Stimulated activated memory B cell treated with anti-CD40 and anti-IgM and Interleukin-4, amounts not matched to agents 10 μg/mL and 1 μg/mL and 100 μg/mL, for 72 hours (primary cell): ENCODE measurements around the gene C12orf54.
A peak's percentile ranks its signal among the peaks of the same experiment; 100 is the strongest.
"Not testable (repeated sequence)": the region's sequence is repeated elsewhere in the genome, so short reads cannot be mapped to it uniquely, and the experiment has no call there.

Experiments used
- ATAC-seq: fragments of 150-1000 bp; cut with Tn5 transposase; 2 replicates; pipeline ENCODE4 v1.10.0; 2021
- H3K27ac Mint-ChIP-seq: one replicate; pipeline ENCODE4 v1.8.0; 2022; ENCODE audit warnings: mild to moderate bottlenecking, mixed read lengths
- H3K27me3 Mint-ChIP-seq: one replicate; pipeline ENCODE4 v1.8.0; 2022; ENCODE audit warnings: mixed read lengths
- H3K36me3 Mint-ChIP-seq: one replicate; pipeline ENCODE4 v1.8.0; 2022; ENCODE audit warnings: mixed read lengths
- H3K4me1 Mint-ChIP-seq: one replicate; pipeline ENCODE4 v1.8.0; 2022; ENCODE audit warnings: mixed read lengths
- H3K4me3 Mint-ChIP-seq: one replicate; pipeline ENCODE4 v1.8.0; 2022; ENCODE audit warnings: mild to moderate bottlenecking, moderate library complexity, mixed read lengths
- H3K9me3 Mint-ChIP-seq: one replicate; pipeline ENCODE4 v1.8.0; 2022; ENCODE audit warnings: mixed read lengths

C12orf54 gene

GRCh38 chr12:48482930-48483329, 632 bp downstream of the C12orf54 start:
- no peaks in the 10 kb centered on the region for H3K36me3 Mint-ChIP-seq

GRCh38 chr12:48486261-48486660, 4.0 kb downstream of the C12orf54 start:
- H3K36me3 Mint-ChIP-seq = no peaks in the 10 kb centered on the region
- no peak for ATAC-seq
- H3K4me3 Mint-ChIP-seq = no peak overlapping the region
- H3K9me3 Mint-ChIP-seq = no peaks in the 10 kb centered on the region
- H3K27me3 Mint-ChIP-seq = peaks cover 27% of the 10 kb centered on the region
- H3K27ac Mint-ChIP-seq = no peak overlapping the region
- no peaks in the 10 kb centered on the region for H3K4me1 Mint-ChIP-seq

More at GRCh38 chr12:48482930-48483329, 632 bp downstream of the C12orf54 start:
- Mint-ChIP-seq H3K27ac (no peak overlapping the region), H3K4me3 (no peak overlapping the region), H3K4me1 (no peaks in the 10 kb centered on the region), H3K9me3 (no peaks in the 10 kb centered on the region), H3K27me3 (peaks cover 27% of the 10 kb centered on the region)
- ATAC-seq = no peak

- no peak for ATAC-seq
- no peaks in the 10 kb centered on the region for H3K9me3 Mint-ChIP-seq
- H3K27ac Mint-ChIP-seq = no peak overlapping the region
- H3K27me3 Mint-ChIP-seq = peaks cover 27% of the 10 kb centered on the region
- no peaks in the 10 kb centered on the region for H3K4me1 Mint-ChIP-seq
- H3K4me3 Mint-ChIP-seq = no peak overlapping the region
- no peaks in the 10 kb centered on the region for H3K36me3 Mint-ChIP-seq
Observed at GRCh38 chr12:48486679-48487078, 4.4 kb downstream of the C12orf54 start.

- H3K27me3 Mint-ChIP-seq = peaks cover 17% of the 10 kb centered on the region
- H3K4me1 Mint-ChIP-seq = no peaks in the 10 kb centered on the region
- peak; percentile 67 for ATAC-seq
- no peak overlapping the region for H3K4me3 Mint-ChIP-seq
- no peaks in the 10 kb centered on the region for H3K9me3 Mint-ChIP-seq
- H3K36me3 Mint-ChIP-seq = no peaks in the 10 kb centered on the region
- H3K27ac Mint-ChIP-seq = no peak overlapping the region
Observed at GRCh38 chr12:48489012-48489411, 6.7 kb downstream of the C12orf54 start.

- H3K4me1 Mint-ChIP-seq, H3K27ac Mint-ChIP-seq, H3K4me3 Mint-ChIP-seq, H3K36me3 Mint-ChIP-seq, H3K9me3 Mint-ChIP-seq, ATAC-seq: not testable (repeated sequence)
- peaks cover 16% of the 10 kb centered on the region for H3K27me3 Mint-ChIP-seq
Observed at GRCh38 chr12:48489456-48489855, 7.2 kb downstream of the C12orf54 start.

- not testable (repeated sequence) for ATAC-seq, H3K4me3 Mint-ChIP-seq, H3K36me3 Mint-ChIP-seq, H3K27ac Mint-ChIP-seq, H3K4me1 Mint-ChIP-seq, H3K9me3 Mint-ChIP-seq
- H3K27me3 Mint-ChIP-seq = peaks cover 15% of the 10 kb centered on the region
Observed at GRCh38 chr12:48500281-48500680, 18.0 kb downstream of the C12orf54 start.

- not testable (repeated sequence) for H3K4me1 Mint-ChIP-seq, H3K27ac Mint-ChIP-seq, H3K4me3 Mint-ChIP-seq, H3K9me3 Mint-ChIP-seq, H3K36me3 Mint-ChIP-seq, ATAC-seq
- H3K27me3 Mint-ChIP-seq = peaks cover 26% of the 10 kb centered on the region
Observed at GRCh38 chr12:48506836-48507235, 24.5 kb downstream of the C12orf54 start.

- H3K9me3 Mint-ChIP-seq = peaks cover 13% of the 10 kb centered on the region
- no peak overlapping the region for H3K4me3 Mint-ChIP-seq
- ATAC-seq = no peak
- H3K27me3 Mint-ChIP-seq = peaks cover 25% of the 10 kb centered on the region
- no peaks in the 10 kb centered on the region for H3K36me3 Mint-ChIP-seq
- peaks cover 7% of the 10 kb centered on the region for H3K4me1 Mint-ChIP-seq
- no peak overlapping the region for H3K27ac Mint-ChIP-seq
Observed at GRCh38 chr12:48508987-48509386, 26.7 kb downstream of the C12orf54 start.

GRCh38 chr12:48510111-48510510, 27.8 kb downstream of the C12orf54 start:
- Mint-ChIP-seq H3K4me3 (no peak overlapping the region), H3K27me3 (peaks cover 24% of the 10 kb centered on the region), H3K36me3 (no peaks in the 10 kb centered on the region), H3K4me1 (peaks cover 7% of the 10 kb centered on the region), H3K27ac (no peak overlapping the region), H3K9me3 (peaks cover 19% of the 10 kb centered on the region)
- no peak for ATAC-seq

- peak overlapping the region; percentile 49 for H3K27ac Mint-ChIP-seq
- no peak overlapping the region for H3K4me3 Mint-ChIP-seq
- ATAC-seq = peak; percentile 93
Observed at GRCh38 chr12:48512855-48513254, 30.6 kb downstream of the C12orf54 start.

GRCh38 chr12:48514728-48515127, 32.4 kb downstream of the C12orf54 start:
- H3K4me3 Mint-ChIP-seq = no peak overlapping the region
- no peak for ATAC-seq
- H3K9me3 Mint-ChIP-seq = peaks cover 16% of the 10 kb centered on the region
- peaks cover 7% of the 10 kb centered on the region for H3K4me1 Mint-ChIP-seq
- no peak overlapping the region for H3K27ac Mint-ChIP-seq
- H3K27me3 Mint-ChIP-seq = peaks cover 9% of the 10 kb centered on the region
- no peaks in the 10 kb centered on the region for H3K36me3 Mint-ChIP-seq

More at GRCh38 chr12:48512855-48513254, 30.6 kb downstream of the C12orf54 start:
- peaks cover 7% of the 10 kb centered on the region for H3K4me1 Mint-ChIP-seq
- no peaks in the 10 kb centered on the region for H3K36me3 Mint-ChIP-seq
- H3K9me3 Mint-ChIP-seq = peaks cover 16% of the 10 kb centered on the region
- peaks cover 4% of the 10 kb centered on the region for H3K27me3 Mint-ChIP-seq

GRCh38 chr12:48520381-48520780, 38.1 kb downstream of the C12orf54 start:
- H3K4me3 Mint-ChIP-seq, H3K27ac Mint-ChIP-seq, H3K4me1 Mint-ChIP-seq, H3K36me3 Mint-ChIP-seq, H3K9me3 Mint-ChIP-seq, ATAC-seq: not testable (repeated sequence)
- peaks cover 21% of the 10 kb centered on the region for H3K27me3 Mint-ChIP-seq

DNA sequence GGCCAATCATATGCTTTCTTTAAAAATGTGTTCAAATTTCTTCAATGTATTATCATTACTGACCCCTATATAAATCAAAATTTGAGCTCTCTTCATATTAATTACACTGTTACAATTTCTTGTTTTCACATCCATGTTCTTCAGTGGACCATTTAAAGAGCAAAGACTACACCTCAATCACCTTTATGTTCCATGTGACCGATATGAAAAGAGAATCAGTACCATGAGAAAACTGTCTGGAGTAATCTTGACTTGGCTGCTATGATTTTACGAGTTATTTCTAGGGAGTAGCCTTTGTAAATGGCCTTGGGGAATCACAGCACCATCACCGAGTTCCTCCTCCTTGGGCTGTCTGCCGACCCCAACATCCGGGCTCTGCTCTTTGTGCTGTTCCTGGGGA, 43.0 kb downstream of the C12orf54 start, which contains the start of gene OR8S1:
Gene OR8S1 (plus strand): TSS at position 301 of the 400 bp plus-strand sequence. CDS start 0 bp downstream, at position 301.
- Mint-ChIP-seq H3K27me3 (peaks cover 33% of the 10 kb centered on the region), H3K4me3 (no peak within 1 kb of the TSS), H3K36me3 (no peaks in the 10 kb centered on the region), H3K4me1 (no peaks in the 10 kb centered on the region), H3K9me3 (no peaks in the 10 kb centered on the region), H3K27ac (no peak within 1 kb of the TSS)
- no peak for ATAC-seq

- no peak for ATAC-seq
- peaks cover 23% of the 10 kb centered on the region for H3K27me3 Mint-ChIP-seq
- H3K4me3 Mint-ChIP-seq = no peak overlapping the region
Observed at GRCh38 chr12:48527891-48528670, 45.8 kb downstream of the C12orf54 start.

GRCh38 chr12:48532601-48533000, 50.3 kb downstream of the C12orf54 start:
- H3K27me3 Mint-ChIP-seq = no peaks in the 10 kb centered on the region
- H3K27ac Mint-ChIP-seq = no peak overlapping the region
- ATAC-seq = no peak
- H3K36me3 Mint-ChIP-seq = no peaks in the 10 kb centered on the region
- no peak overlapping the region for H3K4me3 Mint-ChIP-seq
- H3K4me1 Mint-ChIP-seq = no peaks in the 10 kb centered on the region
- H3K9me3 Mint-ChIP-seq = peaks cover 5% of the 10 kb centered on the region

More at GRCh38 chr12:48527891-48528670, 45.8 kb downstream of the C12orf54 start:
- no peaks in the 10 kb centered on the region for H3K4me1 Mint-ChIP-seq
- no peaks in the 10 kb centered on the region for H3K9me3 Mint-ChIP-seq
- no peak overlapping the region for H3K27ac Mint-ChIP-seq
- no peaks in the 10 kb centered on the region for H3K36me3 Mint-ChIP-seq

DNA sequence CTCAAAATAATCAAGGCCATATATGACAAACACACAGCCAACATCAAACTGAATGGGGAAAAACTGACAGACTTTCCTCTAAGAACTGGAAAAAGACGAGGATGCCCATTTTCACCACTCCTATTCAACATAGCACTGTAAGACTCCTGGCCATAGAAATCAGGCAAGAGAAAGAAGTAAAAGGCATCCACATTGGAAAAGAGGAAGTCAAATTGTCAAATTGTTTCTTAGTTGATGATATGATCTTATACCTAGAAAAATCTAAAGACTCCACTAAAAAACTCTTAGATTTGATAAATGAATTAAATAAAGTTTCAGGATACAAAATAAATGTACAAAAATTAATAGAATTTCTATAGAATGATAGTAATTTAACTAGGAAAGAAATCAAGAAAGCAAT, 54.3 kb downstream of the C12orf54 start:
- Mint-ChIP-seq H3K4me1 (no peaks in the 10 kb centered on the region), H3K27ac (no peak overlapping the region), H3K4me3 (no peak overlapping the region), H3K36me3 (no peaks in the 10 kb centered on the region), H3K27me3 (peaks cover 25% of the 10 kb centered on the region), H3K9me3 (peaks cover 5% of the 10 kb centered on the region)
- ATAC-seq = no peak
